SKM-1 treated with dmso at 0.1 percent for 144 hours (cell line): ENCODE measurements around the gene PUM2.

Experiments used
- DNase-seq: peaks from one replicate; lab custom pipeline; 2025; ENCODE audit not compliant: unreplicated experiment; lab: John Stamatoyannopoulos, UW

PUM2 gene

DNA sequence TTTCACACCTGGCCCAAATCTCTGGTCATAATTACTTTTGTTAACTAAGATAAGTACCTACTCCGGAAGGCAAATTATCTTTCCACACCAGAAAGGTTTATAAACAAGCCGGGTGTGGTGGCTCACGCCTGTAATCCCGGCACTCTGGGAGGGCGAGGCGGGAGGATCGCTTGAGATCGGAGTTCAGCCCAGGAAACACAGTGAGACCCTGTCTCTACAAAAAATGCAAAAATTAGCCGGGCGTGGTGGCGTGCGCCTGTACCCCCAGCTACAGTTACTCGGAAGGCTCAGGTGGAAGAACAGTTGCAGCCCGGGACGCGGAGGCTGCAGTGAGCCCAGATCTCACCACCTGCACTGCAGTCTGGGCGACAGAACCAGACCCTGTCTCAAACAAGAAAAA is 2.1 kb downstream of the PUM2 start:
- DNase-seq: no peak

DNA sequence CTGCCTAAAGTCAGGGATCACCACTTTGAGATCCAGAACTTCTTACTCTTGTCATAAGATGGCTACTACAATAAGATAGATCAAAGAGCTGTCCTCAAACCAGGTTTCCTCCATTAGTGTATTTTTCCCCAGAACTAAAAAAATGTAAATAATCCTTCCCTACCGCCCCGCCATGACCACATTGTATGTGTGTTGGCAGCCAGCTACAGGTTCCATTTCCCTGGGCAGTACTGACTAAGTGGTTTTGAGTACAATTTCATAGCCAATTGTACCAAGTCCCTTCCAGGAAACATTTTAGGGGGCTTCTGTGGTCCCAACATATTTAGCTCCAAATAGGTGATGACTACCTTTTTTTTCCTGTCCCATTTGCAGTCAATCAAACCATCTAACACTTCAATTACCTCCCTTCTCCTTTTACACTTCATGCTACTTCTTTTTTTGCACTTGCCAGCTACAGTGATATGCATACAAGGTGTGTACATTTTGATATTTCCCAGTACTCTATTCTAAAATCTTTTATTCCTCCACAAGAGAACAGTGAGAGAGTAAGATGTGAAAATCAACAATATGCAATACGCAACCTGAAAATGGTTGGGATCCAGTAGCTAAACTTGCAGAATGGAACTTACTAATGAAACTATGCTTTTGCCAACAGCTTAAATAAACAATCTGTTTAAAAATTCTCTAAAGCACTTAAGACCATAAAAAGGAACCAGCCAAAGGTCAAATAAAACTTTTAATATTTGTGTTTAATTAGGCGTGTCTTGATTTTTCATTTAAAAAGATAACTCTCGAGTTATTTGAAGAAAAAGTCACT is 3.9 kb downstream of the PUM2 start:
- DNase-seq: no peak

DNA sequence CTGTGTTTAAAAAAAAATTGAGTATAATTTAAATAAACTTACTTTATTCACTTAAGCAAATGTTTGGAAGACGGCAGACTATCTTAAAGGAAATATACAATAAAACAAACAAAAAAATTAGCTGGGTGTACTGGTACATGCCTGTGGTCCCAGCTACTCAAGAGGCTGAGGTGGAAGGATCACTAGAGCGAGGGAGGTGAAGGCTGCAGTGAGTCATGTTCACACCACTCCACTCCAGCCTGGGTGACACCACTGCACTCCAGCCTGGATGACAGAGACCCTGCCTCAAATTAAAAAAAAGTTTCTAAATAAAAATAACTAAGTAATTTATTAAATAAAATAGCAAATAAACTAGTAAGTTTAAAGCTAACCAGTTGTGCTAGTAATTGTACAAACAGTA is 7.5 kb downstream of the PUM2 start:
- DNase-seq: no peak

GRCh38 chr2:20339012-20339411 is 11.6 kb downstream of the PUM2 start:
- no peak for DNase-seq

DNA sequence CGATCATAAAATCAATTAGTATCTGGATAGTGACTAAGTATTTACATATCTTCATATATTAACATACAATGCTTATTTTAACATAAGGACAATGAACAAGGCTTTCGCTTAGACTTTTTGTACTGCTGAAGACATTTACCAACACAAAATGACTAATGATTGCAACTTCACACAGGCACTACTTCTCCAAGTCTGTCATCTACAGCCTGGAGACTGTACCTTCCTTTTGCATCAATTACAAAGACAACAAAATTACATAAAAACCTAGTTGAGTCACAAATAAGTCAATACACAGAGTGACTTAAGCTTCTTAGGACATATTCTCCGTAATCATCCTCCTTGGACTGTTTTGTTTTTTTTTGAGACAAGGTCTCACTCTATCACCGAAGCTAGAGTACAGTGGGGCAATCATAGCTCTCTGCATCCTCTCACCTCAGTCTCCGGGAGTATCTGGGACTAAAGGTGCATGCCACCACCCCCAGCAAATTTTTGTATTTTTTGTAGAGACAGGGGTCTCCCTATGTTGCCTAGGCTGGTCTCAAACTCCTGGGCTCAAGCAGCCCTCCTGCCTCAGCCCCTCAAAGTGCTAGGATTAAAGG is 15.9 kb downstream of the PUM2 start:
- DNase-seq: no peak

DNA sequence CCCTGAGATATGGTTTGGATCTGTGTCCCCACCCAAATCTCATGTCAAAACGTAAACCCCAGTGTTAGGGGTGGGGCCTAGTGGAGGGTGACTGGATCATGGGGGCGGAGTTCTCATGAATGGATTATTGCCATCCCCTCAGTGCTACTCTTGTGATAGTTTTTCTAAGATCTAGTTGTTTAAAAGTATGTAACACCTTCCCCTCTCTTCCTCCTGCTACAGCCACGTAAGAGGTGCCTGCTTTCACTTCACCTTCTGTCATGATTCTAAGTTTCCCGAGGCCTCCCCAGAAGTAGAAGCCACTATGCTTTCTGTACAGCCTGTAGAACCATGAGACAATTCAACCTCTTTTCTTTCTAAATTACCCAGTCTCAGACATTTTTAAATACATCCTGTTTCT is 16.9 kb downstream of the PUM2 start:
- DNase-seq: no peak

GRCh38 chr2:20330192-20330591 is 20.5 kb downstream of the PUM2 start:
- DNase-seq: no peak

- DNase-seq: no peak
Observed at GRCh38 chr2:20327370-20327769, 23.3 kb downstream of the PUM2 start.

GRCh38 chr2:20326163-20326780 is 24.4 kb downstream of the PUM2 start:
- DNase-seq: peak; percentile 62

DNA sequence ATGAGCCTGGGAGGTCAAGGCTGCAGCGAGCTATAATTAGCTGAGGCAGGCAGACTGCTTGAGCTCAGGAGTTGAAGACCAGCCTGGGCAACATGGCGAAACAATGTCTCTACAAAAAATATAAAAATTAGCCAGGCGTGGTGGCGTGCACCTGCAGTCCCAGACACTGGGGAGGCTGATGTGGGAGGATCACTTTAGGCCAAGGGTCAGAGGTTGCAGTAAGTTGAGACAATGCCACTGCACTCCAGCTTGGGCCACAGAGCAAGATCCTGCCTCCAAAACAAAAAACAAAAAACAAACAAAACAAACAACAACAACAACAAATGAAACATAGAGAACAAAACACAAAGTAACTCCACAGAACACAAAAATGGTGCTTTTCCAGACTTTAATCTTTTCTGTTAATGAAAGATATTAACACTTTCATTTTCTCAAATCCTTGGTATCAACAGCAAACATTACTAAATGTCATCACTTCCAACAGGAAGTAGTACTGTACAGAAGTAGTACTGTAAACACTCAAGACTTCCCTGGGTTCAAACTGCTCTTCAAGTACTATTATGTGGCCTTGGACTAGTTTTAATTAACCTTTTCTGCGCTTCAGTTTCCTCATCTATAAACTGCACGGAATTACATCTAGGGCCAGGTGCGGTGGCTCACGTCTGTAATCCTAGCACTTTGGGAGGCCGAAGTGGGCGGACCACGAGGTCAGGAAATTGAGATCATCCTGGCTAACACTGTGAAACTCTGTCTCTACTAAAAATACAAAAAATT is 27.9 kb downstream of the PUM2 start:
- no peak for DNase-seq

DNA sequence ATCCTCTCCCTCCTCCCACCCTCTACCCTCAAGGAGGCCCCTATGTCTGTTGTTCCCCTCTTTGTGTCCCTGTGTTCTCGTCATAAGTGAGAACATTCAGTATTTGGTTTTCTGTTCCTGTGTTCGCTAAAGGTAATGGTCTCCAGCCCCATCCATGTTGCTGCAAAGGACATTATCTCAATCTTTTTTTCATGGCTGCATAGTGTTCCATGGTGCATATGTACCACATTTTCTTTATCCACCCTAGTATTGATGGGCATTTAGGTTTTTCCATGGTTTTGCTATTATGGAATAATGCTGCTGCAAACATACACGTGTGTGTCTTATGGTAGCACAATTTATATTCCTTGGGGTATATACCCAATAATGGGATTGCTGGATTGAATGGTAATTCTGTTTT is 33.0 kb downstream of the PUM2 start:
- no peak for DNase-seq

DNA sequence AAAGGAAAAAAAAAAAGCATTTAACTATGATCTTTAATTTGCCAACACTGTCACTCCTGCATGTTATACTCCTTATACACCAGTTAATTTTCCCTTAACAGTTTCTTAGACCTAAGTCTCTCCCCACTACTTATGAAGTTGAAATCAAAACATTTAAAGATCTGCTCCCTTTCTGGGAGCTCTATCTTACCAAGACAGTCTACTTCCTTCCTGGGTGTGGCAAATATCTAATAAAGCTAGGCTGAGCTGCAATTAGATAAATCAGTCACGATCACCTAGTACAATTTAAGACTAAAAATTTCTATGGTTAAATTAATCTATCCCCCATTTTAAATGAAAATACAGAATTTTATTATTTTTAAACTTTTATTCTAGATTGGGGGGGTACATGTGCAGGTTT is 33.4 kb downstream of the PUM2 start:
- no peak for DNase-seq

DNA sequence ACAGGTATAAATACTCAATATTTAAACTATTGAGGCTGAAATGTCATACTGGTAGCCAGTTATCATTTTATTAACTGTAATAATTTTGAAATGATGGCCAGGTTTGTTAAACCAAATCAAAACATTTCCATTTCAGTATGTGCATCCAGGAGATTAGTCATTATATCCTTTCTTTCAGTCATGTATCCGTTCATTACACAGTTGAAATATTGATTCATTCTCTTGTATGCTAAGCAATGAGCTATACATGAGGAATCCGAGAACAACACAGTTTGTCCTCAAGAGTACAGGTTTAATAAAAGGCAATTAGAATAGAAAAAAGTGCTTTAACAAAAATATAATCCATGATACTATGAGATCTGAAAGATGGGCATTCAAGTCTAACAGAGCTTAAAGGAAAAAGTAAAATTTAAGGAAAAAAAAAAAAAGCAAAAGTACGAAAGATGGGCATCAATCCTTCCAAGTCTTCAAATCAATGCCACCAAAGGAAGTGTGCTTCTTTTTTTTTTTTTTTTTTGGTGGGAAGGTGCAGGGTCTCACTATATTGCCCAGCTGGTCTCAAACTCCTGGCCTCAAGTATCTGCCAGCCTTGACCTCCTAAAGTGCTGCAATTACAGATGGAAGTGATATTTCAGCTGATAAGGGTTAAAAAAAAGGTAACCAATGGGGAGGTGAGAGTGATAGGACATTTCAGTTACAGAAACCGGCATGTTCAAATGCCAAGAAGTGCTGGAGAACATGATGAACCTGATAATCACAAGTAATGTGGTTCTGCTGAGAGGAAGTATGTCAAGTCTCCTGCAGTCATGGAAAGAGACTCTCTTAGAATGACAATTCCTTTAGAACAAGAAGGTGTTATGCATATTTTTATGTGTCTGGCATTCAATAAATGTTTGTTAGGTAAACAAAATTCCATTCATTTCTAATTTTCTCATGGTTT is 35.8 kb downstream of the PUM2 start:
- DNase-seq: no peak

- DNase-seq: no peak
Observed at GRCh38 chr2:20313659-20314058, 37.0 kb downstream of the PUM2 start.

GRCh38 chr2:20309001-20309400 is 41.6 kb downstream of the PUM2 start:
- no peak for DNase-seq

- DNase-seq: no peak
Observed at GRCh38 chr2:20307311-20307710, 43.3 kb downstream of the PUM2 start.

GRCh38 chr2:20304411-20304810 is 46.2 kb downstream of the PUM2 start:
- DNase-seq: no peak

GRCh38 chr2:20303966-20304365 is 46.7 kb downstream of the PUM2 start:
- DNase-seq: no peak

DNA sequence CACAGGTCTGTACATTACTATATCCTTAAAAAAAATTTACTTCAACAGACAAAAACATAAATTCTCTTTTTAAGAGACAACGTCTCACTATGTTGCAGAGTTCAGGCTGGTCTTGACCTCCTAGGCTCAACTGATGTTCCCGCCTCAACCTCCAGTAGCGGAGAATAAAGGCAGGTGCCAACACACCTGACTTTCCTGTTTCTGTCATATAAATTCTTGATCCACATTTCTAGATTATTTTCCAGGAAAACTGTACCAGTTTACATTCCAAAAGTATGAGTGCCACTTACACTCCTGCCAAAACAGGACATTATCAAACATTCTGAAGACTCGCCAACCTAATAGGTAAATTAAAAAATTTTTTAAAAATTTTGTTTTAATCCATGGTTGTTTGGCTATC is 48.6 kb downstream of the PUM2 start:
- DNase-seq: no peak

GRCh38 chr2:20300656-20301055 is 50.0 kb downstream of the PUM2 start:
- no peak for DNase-seq

DNA sequence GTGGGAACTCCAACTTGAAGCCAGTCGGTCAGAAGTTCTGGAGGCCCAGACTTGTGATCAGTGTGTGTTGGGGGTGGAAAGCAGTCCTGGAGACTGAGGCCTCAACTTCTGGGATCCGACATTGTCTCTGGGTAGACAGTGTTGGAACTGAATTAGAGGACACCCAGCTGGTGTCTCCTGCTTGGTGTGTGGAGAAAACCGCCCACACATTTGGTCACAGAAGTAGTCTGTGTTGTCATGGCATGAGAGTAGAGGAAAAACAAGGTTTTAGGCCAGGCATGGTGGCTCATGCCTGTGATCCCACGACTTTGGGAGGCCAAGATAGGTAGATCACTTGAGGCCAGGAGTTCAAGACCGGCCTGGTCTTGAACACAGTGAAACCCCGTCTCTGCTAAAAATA is 51.5 kb downstream of the PUM2 start:
- no peak for DNase-seq
